ENCODE results near the gene IDH2.
"Not testable (repeated sequence)": the region's sequence is repeated elsewhere in the genome, so short reads cannot be mapped to it uniquely, and the experiment has no call there.

IDH2 gene

DNA sequence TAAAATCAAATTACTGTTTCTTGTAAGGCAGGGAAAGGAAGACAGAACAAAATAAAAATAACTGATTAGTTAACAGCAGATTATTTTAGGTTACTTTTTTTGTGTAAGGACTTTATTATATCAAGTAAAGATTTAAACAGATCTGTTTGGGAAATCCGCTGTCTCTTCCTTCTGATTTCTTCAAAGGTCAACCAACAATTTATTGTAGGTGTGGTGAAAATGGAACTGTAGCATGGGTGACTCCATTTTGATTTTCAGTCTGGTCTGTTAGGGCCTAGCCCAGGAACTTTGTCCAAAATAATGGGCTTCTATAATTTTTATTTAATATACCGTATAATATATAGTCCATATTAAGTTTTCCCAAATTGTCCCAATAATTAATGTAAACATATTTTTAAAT, 13.5 kb upstream of the IDH2 start:
- no peak for DNase-seq (ENCODE audit: low spot score)
- no peak for FAIRE-seq

DNA sequence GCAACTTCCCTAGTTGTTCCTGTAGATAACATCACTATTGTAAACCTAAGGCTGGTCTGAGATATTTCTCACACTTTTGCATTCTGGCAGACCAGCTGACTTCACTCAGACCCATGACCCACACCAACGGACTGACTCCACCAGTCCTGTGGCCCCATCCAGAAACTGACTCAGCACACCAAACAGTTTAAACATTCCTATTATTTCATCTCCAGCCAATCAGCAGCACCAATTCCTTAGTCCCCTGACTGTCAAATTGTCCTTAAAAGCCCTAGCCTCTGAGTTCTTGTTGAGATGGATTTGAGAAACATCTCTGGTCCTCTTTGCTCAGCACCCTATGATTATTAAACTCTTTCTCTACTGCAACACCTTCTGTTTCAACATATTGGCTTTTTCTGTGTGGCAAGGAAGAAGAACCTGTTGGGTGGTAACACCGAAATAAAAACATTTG, 12.2 kb upstream of the IDH2 start:
- DNase-seq (ENCODE audit: low spot score), result no peak
- no peak for FAIRE-seq

DNA sequence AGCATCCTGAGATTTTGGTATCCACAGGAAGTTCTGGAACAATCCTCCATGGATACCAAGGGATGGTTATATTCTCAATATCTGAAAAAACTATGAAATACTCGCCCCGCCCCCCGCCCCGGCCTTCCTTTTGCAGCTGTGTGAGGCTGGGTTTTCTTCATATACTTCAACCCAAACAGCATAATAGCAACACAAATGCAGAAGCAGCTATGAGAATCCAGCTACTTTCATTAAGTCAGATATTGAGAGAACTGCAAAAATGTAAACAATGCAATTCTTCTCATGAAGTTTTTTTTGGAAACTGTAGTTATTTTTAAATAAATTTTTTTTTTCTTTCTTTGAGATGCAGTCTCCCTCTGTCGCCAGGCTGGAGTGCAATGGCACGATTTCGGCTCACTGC, 10.9 kb upstream of the IDH2 start:
- DNase-seq (ENCODE audit: low spot score), result no peak

DNA sequence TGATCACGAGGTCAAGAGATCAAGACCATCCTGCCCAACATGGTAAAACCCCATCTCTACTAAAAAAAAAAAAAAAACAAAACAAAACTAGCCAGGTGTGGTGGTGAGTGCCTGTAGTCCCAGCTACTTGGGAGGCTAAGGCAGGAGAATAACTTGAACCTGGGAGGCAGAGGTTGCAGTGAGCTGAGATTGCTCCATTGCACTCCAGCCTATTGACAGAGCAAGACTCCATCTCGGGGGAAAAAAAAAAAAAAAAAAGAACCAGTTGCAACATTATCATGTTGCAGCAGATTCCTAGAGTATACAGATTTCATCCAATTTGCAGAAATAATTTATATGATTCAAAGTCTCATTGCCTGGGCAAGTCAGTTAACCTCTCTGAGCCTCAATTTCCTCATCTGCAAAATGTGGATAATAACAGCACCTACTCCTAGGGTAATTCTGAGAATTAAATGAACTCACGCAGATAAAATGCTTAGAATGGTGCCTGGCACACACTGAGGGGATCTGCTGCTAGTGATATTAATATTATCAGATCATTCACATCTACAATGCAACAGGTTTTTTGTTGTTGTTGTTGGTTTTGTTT, 7.0 kb upstream of the IDH2 start:
- FAIRE-seq, result not testable (repeated sequence)

More for the DNA sequence above, 10.9 kb upstream of the IDH2 start:
- FAIRE-seq, result no peak

DNA sequence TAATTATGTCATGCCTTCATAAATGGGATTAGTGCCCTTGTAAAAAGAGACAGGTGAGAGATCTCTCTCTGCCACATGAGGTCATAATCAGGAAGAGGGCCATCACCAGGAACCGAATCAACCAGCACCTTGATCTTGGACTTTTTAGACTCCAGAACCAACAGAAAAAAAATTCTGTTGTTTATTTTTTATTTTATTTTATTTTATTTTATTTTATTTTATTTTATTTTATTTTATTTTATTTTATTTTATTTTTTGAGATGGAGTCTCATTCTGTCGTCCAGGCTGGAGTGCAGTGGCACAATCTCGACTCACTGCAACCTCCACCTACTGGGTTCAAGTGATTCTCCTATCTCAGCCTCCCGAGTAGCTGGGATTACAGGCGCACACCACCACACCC, 5.8 kb upstream of the IDH2 start:
- FAIRE-seq; DNase-seq (ENCODE audit: low spot score): not testable (repeated sequence)

More for the DNA sequence above, 7.0 kb upstream of the IDH2 start:
- not testable (repeated sequence) for DNase-seq (ENCODE audit: low spot score)

DNA sequence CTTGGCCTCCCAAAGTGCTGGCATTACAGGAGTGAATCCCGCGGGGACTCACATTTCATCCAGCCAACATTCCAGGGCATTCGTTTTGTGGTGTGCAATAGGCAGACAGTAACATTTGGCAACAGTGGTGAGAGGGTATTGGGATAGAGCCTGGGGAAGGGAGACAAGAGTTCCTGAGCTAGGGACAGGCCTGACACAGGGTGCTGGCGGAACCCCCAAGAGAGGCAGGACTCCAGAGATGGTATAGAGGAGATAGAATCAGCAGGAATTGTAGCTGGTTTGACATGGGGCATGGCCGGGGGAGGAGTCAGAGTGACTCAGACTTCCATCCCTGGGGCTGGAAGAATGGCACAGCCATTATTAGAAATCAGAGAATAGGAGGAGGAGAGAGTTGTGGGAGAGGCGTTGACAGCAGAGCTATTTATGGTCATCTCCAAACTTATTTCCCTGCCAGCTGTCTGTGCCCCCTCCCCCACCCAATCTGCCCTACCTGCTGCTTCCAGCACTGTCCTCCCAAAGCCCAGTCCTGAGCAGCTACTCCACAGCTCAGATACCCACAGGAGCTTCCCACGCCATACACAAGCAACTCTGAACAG, 4.4 kb upstream of the IDH2 start:
- FAIRE-seq, result no peak
- DNase-seq (ENCODE audit: low spot score), result peak; percentile 48

DNA sequence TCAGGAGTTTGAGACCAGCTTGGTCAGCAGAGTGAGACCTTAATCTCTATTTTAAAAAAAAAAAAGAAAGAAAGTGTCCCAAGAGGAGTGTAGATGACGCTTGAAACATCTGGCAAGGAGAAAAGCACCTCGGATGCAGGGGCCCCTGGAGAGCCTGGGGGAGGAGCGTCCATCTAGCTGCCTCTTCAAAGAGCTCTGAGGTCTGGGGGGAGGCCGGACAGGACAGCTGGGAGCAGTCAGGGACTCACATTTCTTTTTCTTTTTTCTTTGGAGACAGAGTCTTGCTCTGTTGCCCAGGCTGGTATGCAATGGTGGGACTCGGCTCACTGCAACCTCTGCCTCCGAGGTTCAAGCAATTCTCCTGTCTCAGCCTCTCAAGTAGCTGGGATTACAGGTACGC, 3.3 kb upstream of the IDH2 start:
- FAIRE-seq (no peak), DNase-seq (ENCODE audit: low spot score) (no peak)

DNA sequence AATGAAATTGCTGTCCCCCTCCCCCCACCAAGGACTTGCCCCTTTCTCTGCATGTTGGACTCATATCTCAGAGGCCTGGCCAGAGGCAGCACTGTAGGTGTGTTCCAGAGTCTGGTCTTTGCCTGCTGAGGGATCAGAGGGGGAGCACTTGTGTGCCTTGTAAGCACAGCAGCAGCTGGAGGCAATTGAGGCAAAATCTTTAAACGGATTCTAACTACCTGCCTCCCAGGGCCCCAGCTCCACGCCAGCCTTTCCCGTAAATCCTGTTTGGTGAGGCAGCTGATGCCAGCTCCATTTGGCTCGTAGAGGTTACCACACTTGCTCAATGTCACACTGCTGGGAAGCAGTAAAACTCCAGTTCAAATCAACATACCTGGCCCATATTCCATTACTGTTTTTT, 2.3 kb upstream of the IDH2 start:
- FAIRE-seq (no peak), DNase-seq (ENCODE audit: low spot score) (no peak)

DNA sequence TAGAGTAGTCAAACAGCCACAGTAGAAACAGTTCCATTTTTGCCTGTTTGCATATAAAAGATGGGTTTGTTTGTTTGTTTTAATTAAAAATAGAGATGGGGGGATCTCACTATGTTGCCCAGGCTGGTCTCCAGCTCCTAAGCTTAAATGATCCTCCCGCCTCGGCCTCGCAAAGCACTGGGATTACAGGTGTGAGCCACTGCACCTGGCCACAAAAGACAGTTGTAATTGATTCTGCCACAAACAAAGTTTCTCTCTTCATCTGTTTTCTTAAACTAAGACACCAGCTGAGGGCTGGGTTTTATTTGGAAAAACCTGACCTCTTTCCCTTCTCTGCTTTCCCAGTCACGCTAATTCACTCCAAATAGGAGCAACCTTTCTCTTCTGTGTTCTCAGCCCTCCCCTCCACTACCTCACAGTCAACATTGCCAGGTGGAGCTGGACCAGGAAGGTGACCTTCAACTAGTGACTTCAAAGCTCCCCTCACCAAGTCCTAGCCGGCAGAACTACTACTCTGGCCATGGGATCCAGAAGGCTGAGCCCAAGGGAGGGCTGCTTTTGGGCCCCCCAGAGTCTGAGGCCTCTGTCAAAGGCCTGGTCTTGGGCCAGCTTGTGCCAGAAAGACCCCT, 1.5 kb upstream of the IDH2 start:
- FAIRE-seq (no peak), DNase-seq (ENCODE audit: low spot score) (no peak)

DNA sequence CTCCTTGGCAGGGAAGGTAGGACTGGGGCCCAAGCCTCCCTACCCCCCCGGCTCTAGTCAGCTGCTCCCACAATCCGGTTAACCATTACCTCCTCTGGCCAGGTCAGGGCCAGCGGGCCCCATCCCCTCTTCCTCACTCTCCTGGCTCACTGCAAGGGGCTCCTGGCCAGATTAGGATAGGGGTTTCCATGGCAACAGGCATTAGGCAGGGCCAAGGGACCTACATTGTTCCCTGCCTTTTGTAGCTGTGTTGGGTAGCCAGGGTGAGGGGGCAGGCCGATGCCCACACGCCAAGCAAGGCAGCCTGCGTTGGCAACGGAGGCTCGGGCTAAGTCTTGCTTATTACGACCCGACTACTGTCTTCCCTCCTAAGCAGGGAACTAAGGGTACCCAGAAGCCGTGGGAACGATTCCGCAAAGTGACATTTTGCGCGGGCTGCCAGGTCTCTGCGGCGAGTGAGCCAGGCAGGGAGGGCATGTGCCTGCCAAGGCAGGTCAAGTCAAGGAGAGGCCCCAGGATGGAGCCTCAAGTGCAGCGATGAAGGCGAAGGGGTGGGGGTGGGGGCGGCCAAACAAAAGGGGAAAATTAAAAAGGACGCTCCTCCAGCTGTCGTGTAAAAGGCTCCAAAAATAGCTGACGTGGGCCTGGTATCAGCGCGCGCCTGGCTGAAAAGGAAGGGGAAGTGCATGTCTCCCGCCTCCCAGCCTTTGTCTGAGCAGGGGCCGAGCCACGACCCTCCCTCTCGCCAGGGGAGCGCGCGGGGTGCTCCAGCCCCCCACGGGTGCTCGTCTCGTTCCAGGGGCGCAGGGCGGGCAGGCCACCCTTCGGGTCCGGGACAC, 919 bp downstream of the IDH2 start:
- FAIRE-seq (peak; percentile 42), DNase-seq (ENCODE audit: low spot score) (peak; percentile 47)

DNA sequence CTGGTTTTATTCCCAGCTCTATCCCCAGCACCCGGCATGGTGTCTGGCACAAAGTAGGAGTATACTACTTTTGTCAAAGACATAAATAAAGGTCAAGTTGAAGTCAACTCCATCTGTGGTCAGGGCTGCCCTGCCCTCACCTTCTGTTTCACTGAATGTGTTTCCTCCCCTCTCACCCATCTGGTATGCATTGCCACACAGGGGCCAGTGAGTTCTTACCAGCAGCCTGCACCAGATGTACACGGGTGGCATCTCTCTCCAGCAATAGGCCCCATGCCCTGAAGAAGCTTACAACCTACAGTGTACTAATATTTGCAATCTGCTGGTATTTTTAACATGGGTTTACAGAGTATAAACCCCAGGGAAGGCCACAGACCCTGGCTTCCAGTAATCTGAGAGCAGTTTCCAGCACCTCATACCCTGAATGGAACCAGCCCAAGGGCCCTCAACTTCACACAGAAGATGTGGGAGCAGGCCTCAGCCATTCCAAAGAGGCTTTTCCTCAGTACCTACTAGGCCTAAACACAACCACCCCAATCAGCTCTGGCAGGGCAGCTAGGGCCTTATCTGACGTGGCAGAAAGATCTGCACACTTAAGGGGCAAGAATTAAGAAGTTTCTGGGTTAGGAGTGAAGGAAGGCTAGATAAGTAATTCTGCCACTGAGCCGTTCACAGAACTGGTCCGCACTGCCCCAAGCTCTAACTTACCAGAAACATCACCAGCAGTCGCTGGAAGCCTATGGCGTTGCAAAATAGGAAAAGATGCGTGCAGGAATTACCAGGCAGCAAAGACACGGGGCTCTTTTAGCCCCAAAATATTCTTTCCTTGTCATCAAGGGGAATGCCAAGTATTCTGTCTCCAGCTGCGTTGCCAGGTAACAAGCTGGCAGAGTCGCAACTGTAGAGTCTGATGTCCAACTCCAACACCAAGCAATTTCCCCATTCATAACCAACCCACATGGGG, 2.1 kb downstream of the IDH2 start:
- no peak for DNase-seq (ENCODE audit: low spot score)
- FAIRE-seq, result no peak

DNA sequence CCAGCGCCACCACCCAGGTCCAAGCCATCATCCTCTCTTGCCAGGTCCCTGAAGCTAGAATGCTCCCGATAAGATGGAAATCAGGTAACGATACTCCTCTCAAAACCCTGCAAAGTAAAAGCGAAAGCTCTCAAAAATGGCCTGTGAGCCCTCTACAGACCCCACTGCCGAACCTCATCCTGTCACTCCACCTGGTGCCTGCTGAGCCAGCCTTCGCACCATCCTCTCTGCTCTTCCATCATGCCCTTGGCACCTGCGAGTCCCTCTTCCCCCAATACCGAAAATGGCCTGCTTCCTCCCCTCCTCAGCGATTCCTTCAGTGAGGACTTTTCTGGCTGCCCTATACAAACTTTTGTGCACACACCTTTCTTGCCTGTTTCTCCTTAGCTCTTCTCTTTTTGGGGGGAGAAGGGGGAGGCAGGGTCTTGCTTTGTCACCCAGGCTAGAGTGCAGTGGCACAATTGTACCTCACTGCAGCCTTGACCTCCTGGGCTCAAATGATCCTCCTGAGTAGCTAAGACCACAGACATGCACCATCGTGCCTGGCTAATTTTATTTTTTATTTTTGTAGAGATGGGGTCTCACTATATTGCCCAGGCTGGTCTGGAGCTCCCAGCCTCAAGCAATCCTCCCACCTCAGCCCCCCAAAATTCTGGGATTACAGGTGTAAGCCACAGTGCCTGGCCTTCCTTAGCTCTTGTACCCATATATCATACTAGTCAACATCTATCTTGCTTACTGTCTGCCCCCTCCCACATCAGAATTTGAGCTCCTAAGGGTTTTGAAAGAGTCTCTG, 3.0 kb downstream of the IDH2 start:
- DNase-seq (ENCODE audit: low spot score) (no peak), FAIRE-seq (no peak)

DNA sequence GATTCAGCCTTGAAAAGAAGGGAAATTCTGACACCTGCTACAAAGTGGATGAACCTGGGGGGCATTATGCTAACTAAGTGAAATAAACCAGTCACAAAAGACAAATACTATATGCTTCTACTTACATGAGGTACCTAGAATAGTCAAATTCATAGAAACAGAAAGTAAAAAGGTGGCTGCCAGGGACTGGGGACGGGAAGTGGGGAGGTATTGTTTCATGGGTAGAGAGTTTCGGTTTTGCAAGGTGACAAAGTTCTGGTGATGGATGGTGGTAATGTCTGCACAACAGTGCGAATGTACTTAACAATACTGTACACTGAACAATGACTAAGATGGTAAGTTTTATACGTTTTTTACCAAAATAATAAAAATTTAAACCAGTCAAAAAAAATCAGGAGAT, 4.8 kb downstream of the IDH2 start:
- FAIRE-seq (no peak), DNase-seq (ENCODE audit: low spot score) (no peak)

DNA sequence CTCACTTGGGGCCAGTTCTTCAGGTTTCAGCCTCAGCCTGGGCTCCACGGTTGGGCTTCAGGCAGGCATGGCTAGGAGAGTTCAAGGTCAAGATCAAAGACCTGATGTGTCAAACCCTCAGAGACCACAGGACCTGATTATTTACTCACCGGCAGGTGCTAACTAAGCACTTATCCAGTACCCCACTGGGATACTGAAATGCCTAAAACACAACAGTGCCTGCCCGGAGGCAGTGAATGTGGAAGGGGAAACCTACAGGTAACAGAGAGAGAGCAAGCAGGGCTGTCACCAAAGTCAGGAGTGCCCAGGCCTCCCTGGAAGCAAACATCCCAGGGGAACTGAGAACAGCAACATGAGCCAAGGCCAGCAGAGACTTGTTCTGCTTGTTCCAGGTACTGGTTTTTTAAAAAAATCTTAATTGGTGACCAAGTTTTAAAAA, 6.7 kb downstream of the IDH2 start:
- no peak for DNase-seq (ENCODE audit: low spot score)
- FAIRE-seq, result no peak

DNA sequence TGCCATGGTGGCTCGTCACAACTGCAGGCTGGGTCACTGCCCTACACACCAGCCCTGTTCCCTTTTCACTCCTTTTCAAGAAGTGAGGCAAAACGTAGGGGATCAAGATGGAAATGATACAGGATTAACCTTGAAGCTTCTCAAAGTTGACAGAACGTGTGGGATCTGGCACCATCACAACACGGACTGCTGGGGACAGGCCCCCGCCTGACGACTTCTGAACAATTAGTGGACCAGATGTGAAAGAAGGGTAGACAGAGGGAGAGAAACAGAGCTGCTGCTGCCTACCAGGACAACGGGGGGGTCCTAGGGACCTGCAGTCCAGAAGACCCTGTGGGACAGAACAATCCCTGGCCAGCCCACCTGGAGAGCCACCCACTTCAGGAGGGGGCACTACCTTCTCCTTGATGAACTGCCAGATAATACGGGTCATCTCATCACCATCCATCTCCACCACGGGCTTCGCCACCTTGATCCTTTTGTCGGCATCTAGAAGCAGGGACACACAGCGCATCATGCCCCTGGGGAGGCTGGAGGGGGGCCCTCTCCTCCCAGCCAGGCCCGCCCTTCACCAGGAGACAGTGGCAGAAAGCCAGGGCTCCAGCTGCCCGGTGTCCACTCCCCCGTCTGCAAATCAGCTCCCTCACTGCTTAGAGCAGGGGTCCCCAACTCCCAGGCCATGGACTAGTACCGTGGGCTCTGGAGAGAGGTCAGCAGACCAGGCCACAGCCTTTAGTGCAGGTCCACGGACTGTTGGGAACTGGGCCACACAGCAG, 10.9 kb downstream of the IDH2 start:
- no peak for FAIRE-seq
- no peak for DNase-seq (ENCODE audit: low spot score)

DNA sequence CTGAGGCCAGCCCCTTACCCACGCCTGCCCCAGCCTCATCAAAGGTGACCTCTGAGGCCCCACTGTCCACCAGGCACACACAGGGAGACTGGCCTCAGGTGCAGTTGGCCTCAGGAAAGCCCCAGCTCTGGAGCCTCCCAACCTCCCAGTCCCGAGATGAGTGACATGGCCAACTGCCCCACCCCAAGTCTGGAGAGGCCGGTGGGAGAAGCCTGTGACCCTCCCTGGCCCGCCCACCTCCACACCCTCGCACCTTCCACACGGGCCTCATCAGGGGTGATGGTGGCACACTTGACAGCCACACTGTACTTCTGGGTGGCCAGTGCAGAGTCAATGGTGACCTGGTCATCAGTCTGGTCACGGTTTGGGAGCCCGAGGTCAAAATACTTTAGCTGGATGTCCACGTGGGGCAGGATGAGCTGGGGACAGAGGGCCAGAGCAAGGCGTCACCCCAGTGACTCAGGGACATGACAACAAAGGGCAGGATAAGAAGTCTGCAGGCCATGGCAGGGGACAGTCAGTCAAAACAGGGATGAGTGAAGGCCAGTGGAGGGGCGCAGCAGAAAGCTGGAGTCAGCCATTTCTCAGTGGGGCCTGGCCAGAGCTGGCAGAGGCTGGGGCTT, 11.9 kb downstream of the IDH2 start:
- FAIRE-seq (no peak), DNase-seq (ENCODE audit: low spot score) (no peak)

DNA sequence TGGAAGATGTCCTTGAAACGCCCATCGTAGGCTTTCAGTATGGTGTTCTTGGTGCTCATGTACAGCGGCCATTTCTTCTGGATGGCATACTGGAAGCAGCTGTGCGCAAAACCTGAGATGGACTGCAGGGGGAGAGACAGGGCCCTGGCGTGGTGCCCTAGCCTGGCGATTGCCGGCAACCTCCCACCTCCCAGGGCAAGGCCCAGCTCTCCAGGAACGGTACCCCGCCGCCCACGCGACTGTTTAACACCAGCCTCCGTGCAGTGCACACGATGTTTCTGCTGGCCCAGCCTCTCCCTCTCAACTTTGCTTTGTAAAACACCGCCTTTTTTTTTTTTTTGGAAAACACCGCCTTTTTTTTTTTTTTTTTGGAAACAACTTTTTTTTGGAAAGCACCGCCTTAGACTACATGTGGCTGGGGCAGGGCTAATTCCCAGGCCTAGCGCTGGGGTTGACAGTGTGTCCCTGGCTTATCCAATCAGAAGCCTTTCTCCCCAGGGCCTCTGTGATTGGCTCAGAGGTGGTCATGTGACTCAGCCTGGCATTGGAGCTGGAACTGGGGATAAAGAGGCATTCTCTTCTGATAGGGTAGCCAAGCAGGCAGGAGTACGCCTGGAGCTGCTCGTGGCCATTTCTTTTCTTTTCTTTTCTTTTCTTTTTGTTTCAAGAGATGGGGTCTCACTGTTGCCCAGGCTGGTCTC, 14.7 kb downstream of the IDH2 start:
- FAIRE-seq, result no peak
- no peak for DNase-seq (ENCODE audit: low spot score)

DNA sequence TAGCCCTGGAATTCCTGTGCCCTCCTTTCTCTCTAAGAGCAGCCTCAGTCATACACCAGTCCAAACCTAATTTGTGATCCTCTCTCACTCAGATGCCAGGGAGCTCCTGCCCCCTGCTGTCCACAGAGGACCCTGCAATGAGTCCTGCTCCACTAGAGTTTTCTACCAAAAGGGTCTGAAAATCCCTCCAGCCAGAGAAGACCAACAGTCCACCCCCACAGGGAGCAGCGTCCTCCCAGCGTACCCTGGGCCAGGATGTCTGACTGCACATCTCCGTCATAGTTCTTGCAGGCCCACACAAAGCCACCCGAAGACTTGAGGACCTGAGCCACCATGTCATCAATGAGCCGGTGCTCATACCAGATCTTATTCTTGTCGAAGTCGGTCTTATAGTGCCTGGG, 15.4 kb downstream of the IDH2 start:
- FAIRE-seq (no peak), DNase-seq (ENCODE audit: low spot score) (peak; percentile 34)
